ENCODE data around the gene PDGFC.

DNA sequence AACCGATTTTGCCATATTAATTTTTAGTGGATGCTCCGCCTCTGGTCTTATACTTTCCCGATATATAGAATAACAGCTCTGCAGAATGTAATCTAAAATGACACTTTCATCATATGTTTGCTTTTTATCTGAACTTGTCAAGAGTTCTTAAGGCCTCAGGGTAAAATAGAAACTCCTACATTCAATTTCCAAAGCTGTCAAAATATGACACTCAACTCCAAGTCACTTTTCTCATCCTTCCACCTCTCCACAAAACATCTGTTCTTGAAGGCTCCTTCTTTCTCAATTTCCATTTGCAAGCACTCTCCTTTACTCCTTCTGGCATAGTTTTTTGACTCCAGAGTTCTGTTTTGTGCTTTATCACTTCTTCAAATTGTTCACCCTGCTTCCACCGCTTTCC lies 242.2 kb downstream of the PDGFC start:
- TF ChIP-seq EZH2 (IDR thresholded peaks at IDR 0.05) (no peak), POLR2AphosphoS5 (IDR thresholded peaks at IDR 0.05; ENCODE audit: borderline replicate concordance, low read depth, low read length) (no peak), FOXP2 (optimal IDR thresholded peaks at IDR 0.05; ENCODE audit: control extremely low read depth, extremely low read length, insufficient read depth) (no peak)
